Nephron (organoid): Measurements from ENCODE around the gene ZFP62.

ENCODE experiments used
- H3K27ac Mint-ChIP-seq, 3 experiments: 2 replicates each; pipeline ENCODE4 v1.8.0; 2020; ENCODE audit warnings: mixed read lengths in 3 of 3, mild to moderate bottlenecking in 2 of 3, moderate library complexity in 1 of 3
- H3K27me3 Mint-ChIP-seq: 2 replicates; pipeline ENCODE4 v1.8.0; 2021; ENCODE audit warnings: low read depth, mild to moderate bottlenecking, moderate library complexity, mixed read lengths
- H3K36me3 Mint-ChIP-seq: 2 replicates; pipeline ENCODE4 v1.8.0; 2020; ENCODE audit warnings: low read depth, mixed read lengths
- H3K4me1 Mint-ChIP-seq: 2 replicates; pipeline ENCODE4 v1.8.0; 2020; ENCODE audit warnings: mixed read lengths
- H3K4me3 Mint-ChIP-seq, 3 experiments: 2 replicates each; pipeline ENCODE4 v1.8.0; 2020; ENCODE audit warnings: mild to moderate bottlenecking in 3 of 3, mixed read lengths in 3 of 3, moderate library complexity in 2 of 3
- H3K9me3 Mint-ChIP-seq: 2 replicates; pipeline ENCODE4 v1.8.0; 2020; ENCODE audit warnings: mixed read lengths
- CTCF ChIP-seq, 3 experiments: fragments of 200-600 bp; sonication (generic); IDR thresholded peaks; one replicate each; pipeline ENCODE4 v1.5.0; 2021; ENCODE audit warnings: antibody characterized with exemption in 3 of 3; ENCODE audit not compliant: unreplicated experiment in 3 of 3

ZFP62 gene

GRCh38 chr5:180869587-180869986 is 8.5 kb upstream of the ZFP62 start:
- no peak overlapping the region for H3K27ac Mint-ChIP-seq
- H3K4me3 Mint-ChIP-seq = no peak overlapping the region
- H3K9me3 Mint-ChIP-seq = no peaks in the 10 kb centered on the region
- no peak for TF ChIP-seq CTCF (IDR thresholded peaks at IDR 0.05; ENCODE audit: unreplicated experiment in 3 of 3)
- H3K4me1 Mint-ChIP-seq = peaks cover 12% of the 10 kb centered on the region
- peaks cover 3% of the 10 kb centered on the region for H3K27me3 Mint-ChIP-seq
- no peaks in the 10 kb centered on the region for H3K36me3 Mint-ChIP-seq

- TF ChIP-seq CTCF (IDR thresholded peaks at IDR 0.05; ENCODE audit: unreplicated experiment in 3 of 3) = peak; percentile 71 to 82 (median 75)
- H3K27me3 Mint-ChIP-seq = peaks cover 3% of the 10 kb centered on the region
- H3K4me3 Mint-ChIP-seq = no peak overlapping the region
- H3K9me3 Mint-ChIP-seq = no peaks in the 10 kb centered on the region
- H3K27ac Mint-ChIP-seq = no peak overlapping the region
- peaks cover 12% of the 10 kb centered on the region for H3K4me1 Mint-ChIP-seq
- no peaks in the 10 kb centered on the region for H3K36me3 Mint-ChIP-seq
These were observed 7.9 kb upstream of the ZFP62 start for GRCh38 chr5:180868960-180869359.

GRCh38 chr5:180866985-180867384 is 5.9 kb upstream of the ZFP62 start:
- Mint-ChIP-seq H3K4me3 (no peak overlapping the region), H3K36me3 (no peaks in the 10 kb centered on the region), H3K27ac (no peak overlapping the region), H3K27me3 (no peaks in the 10 kb centered on the region), H3K9me3 (no peaks in the 10 kb centered on the region), H3K4me1 (peaks cover 12% of the 10 kb centered on the region)
- no peak for TF ChIP-seq CTCF (IDR thresholded peaks at IDR 0.05; ENCODE audit: unreplicated experiment in 3 of 3)

GRCh38 chr5:180865981-180866695 is 5.1 kb upstream of the ZFP62 start:
- no peak for TF ChIP-seq CTCF (IDR thresholded peaks at IDR 0.05; ENCODE audit: unreplicated experiment in 3 of 3)
- Mint-ChIP-seq H3K36me3 (no peaks in the 10 kb centered on the region), H3K4me3 (no peak overlapping the region), H3K27me3 (no peaks in the 10 kb centered on the region), H3K27ac (peak overlapping the region in 2 of 3 experiments; percentile 45 to 60), H3K4me1 (peaks cover 12% of the 10 kb centered on the region), H3K9me3 (no peaks in the 10 kb centered on the region)

GRCh38 chr5:180862645-180863044 is 1.6 kb upstream of the ZFP62 start:
- H3K27ac Mint-ChIP-seq = peak overlapping the region in 1 of 3 experiments; percentile 68
- no peaks in the 10 kb centered on the region for H3K27me3 Mint-ChIP-seq
- no peak for TF ChIP-seq CTCF (IDR thresholded peaks at IDR 0.05; ENCODE audit: unreplicated experiment in 3 of 3)
- H3K36me3 Mint-ChIP-seq = peaks cover 11% of the 10 kb centered on the region
- no peaks in the 10 kb centered on the region for H3K9me3 Mint-ChIP-seq
- peaks cover 31% of the 10 kb centered on the region for H3K4me1 Mint-ChIP-seq
- H3K4me3 Mint-ChIP-seq = peak overlapping the region; percentile 60 to 82 (median 75)
